Mesendoderm (in vitro differentiated cells): ENCODE data around the gene FEZF1.
"Not testable (repeated sequence)": the region's sequence is repeated elsewhere in the genome, so short reads cannot be mapped to it uniquely, and the experiment has no call there.

Experiments used
- DNase-seq: peaks from one replicate; pipeline ENCODE4 v3.0.0; 2013
- H2AK5ac ChIP-seq: 2 replicates; pipeline ENCODE4 v1.6.1; 2013; ENCODE audit warnings: low read length, inconsistent platforms
- H2BK120ac ChIP-seq: 2 replicates; pipeline ENCODE4 v1.6.1; 2013; ENCODE audit warnings: low read depth, mild to moderate bottlenecking, low read length, moderate library complexity, mixed read lengths
- H2BK15ac ChIP-seq: replicated peaks from 2 replicates; pipeline ENCODE4 v1.6.1; 2013; ENCODE audit warnings: low read depth, mild to moderate bottlenecking, moderate library complexity
- H2BK5ac ChIP-seq: 2 replicates; pipeline ENCODE4 v1.6.1; 2013; ENCODE audit warnings: low read length, inconsistent platforms
- H3K18ac ChIP-seq: 2 replicates; pipeline ENCODE4 v1.6.1; 2013; ENCODE audit warnings: mild to moderate bottlenecking, low read length, mixed read lengths
- H3K23ac ChIP-seq: one replicate; pipeline ENCODE4 v1.6.1; 2013; ENCODE audit warnings: low read length
- H3K27ac ChIP-seq: 2 replicates; pipeline ENCODE4 v1.5.1; 2013; ENCODE audit warnings: low read depth, mild to moderate bottlenecking, inconsistent platforms, low read length, moderate library complexity
- H3K27me3 ChIP-seq: 2 replicates; pipeline ENCODE4 v1.6.1; 2013; ENCODE audit warnings: low read length, control low read depth, mild to moderate bottlenecking, inconsistent platforms; ENCODE audit not compliant: insufficient read depth, poor library complexity
- H3K36me3 ChIP-seq: 2 replicates; pipeline ENCODE4 v1.6.1; 2013; ENCODE audit warnings: low read length, inconsistent platforms; ENCODE audit not compliant: control insufficient read depth, insufficient read depth
- H3K4ac ChIP-seq: one replicate; pipeline ENCODE4 v1.6.1; 2013; ENCODE audit warnings: low read depth, mild to moderate bottlenecking, low read length, moderate library complexity
- H3K4me1 ChIP-seq: 2 replicates; pipeline ENCODE4 v1.6.1; 2013; ENCODE audit warnings: low read depth, low read length, inconsistent platforms; ENCODE audit not compliant: control insufficient read depth
- H3K4me2 ChIP-seq: 2 replicates; pipeline ENCODE4 v1.6.1; 2013; ENCODE audit warnings: low read length
- H3K4me3 ChIP-seq: 2 replicates; pipeline ENCODE4 v1.5.1; 2013; ENCODE audit warnings: mild to moderate bottlenecking, low read length
- H3K56ac ChIP-seq: one replicate; pipeline ENCODE4 v1.6.1; 2013; ENCODE audit warnings: low read length
- H3K79me1 ChIP-seq: 2 replicates; pipeline ENCODE4 v1.6.1; 2013; ENCODE audit warnings: low read length, inconsistent platforms
- H3K79me2 ChIP-seq: 2 replicates; pipeline ENCODE4 v1.6.1; 2013; ENCODE audit warnings: mild to moderate bottlenecking, low read length; ENCODE audit not compliant: control insufficient read depth, insufficient read depth
- H3K9ac ChIP-seq: 2 replicates; pipeline ENCODE4 v1.6.1; 2013; ENCODE audit warnings: low read length, inconsistent platforms
- H4K5ac ChIP-seq: one replicate; pipeline ENCODE4 v1.6.1; 2013; ENCODE audit warnings: low read length
- H4K8ac ChIP-seq: one replicate; pipeline ENCODE4 v1.6.1; 2013; ENCODE audit warnings: low read depth, mild to moderate bottlenecking, control low read depth, low read length, moderate library complexity
- WGBS: extraction: QIAGEN DNeasy Blood & Tissue Kit; methylation state at CpG from one replicate; pipeline ENCODE4 v1.1.7; 2013; ENCODE audit warnings: low lambda C conversion rate, missing lambda C conversion rate; ENCODE audit not compliant: insufficient coverage; ENCODE audit errors: extremely low coverage; 5-methylcytosine and 5-hydroxymethylcytosine counted together

The FEZF1 gene

GRCh38 chr7:122291189-122291588, 13.4 kb downstream of the FEZF1 start:
- no peak overlapping the region for H2AK5ac ChIP-seq
- no peak overlapping the region for H3K4me2 ChIP-seq
- no CpG with 5 or more reads among the region's 2 CpGs for WGBS
- H2BK120ac ChIP-seq = no peak overlapping the region
- H3K4me1 ChIP-seq = no peaks in the 10 kb centered on the region
- H3K36me3 ChIP-seq = no peaks in the 10 kb centered on the region
- H3K79me1 ChIP-seq = no peaks in the 10 kb centered on the region
- no peak overlapping the region for H3K23ac ChIP-seq
- no peak overlapping the region for H3K4ac ChIP-seq
- no peak overlapping the region for H3K27ac ChIP-seq
- no peak overlapping the region for H3K56ac ChIP-seq
- no peak overlapping the region for H3K18ac ChIP-seq
- no peak overlapping the region for H2BK15ac ChIP-seq
- H2BK5ac ChIP-seq = no peak overlapping the region
- H3K27me3 ChIP-seq = no peaks in the 10 kb centered on the region
- H4K5ac ChIP-seq = no peak overlapping the region
- no peak overlapping the region for H3K9ac ChIP-seq
- no peak for DNase-seq
- no peak overlapping the region for H4K8ac ChIP-seq
- no peaks in the 10 kb centered on the region for H3K79me2 ChIP-seq
- no peak overlapping the region for H3K4me3 ChIP-seq

GRCh38 chr7:122290476-122290875, 14.1 kb downstream of the FEZF1 start:
- Histone ChIP-seq H2BK15ac (no peak overlapping the region), H3K9ac (no peak overlapping the region), H3K36me3 (no peaks in the 10 kb centered on the region)

GRCh38 chr7:122289426-122289825, 15.1 kb downstream of the FEZF1 start:
- no CpG with 5 or more reads among the region's 1 CpG for WGBS
- no peak overlapping the region for H2BK15ac ChIP-seq

More at GRCh38 chr7:122290476-122290875, 14.1 kb downstream of the FEZF1 start:
- H3K4ac ChIP-seq = no peak overlapping the region
- no peak overlapping the region for H2AK5ac ChIP-seq
- H3K23ac ChIP-seq = no peak overlapping the region
- H3K27ac ChIP-seq = no peak overlapping the region
- H4K8ac ChIP-seq = no peak overlapping the region
- H3K79me1 ChIP-seq = no peaks in the 10 kb centered on the region
- no peak overlapping the region for H4K5ac ChIP-seq
- H3K18ac ChIP-seq = no peak overlapping the region
- no peak for DNase-seq
- H3K4me3 ChIP-seq = no peak overlapping the region
- H2BK5ac ChIP-seq = no peak overlapping the region
- no peak overlapping the region for H2BK120ac ChIP-seq
- no peaks in the 10 kb centered on the region for H3K4me1 ChIP-seq
- no peak overlapping the region for H3K4me2 ChIP-seq
- no peaks in the 10 kb centered on the region for H3K79me2 ChIP-seq
- no peaks in the 10 kb centered on the region for H3K27me3 ChIP-seq
- WGBS = no CpG with 5 or more reads among the region's 1 CpG
- H3K56ac ChIP-seq = no peak overlapping the region

GRCh38 chr7:122284608-122285007, 19.9 kb downstream of the FEZF1 start:
- not testable (repeated sequence) for H3K56ac ChIP-seq, H3K4me3 ChIP-seq, H3K79me1 ChIP-seq, H4K5ac ChIP-seq, H2BK120ac ChIP-seq, H3K79me2 ChIP-seq, H3K27me3 ChIP-seq, H3K9ac ChIP-seq, H4K8ac ChIP-seq, H3K18ac ChIP-seq, H3K36me3 ChIP-seq, H2AK5ac ChIP-seq, H2BK15ac ChIP-seq, H3K4me1 ChIP-seq, H3K27ac ChIP-seq, H3K23ac ChIP-seq, DNase-seq, H3K4ac ChIP-seq, H3K4me2 ChIP-seq, H2BK5ac ChIP-seq
- WGBS = no CpG with 5 or more reads among the region's 24 CpGs

More at GRCh38 chr7:122289426-122289825, 15.1 kb downstream of the FEZF1 start:
- H3K4me2 ChIP-seq = no peak overlapping the region
- no peak for DNase-seq
- no peak overlapping the region for H4K5ac ChIP-seq
- H3K9ac ChIP-seq = no peak overlapping the region
- H3K4me1 ChIP-seq = no peaks in the 10 kb centered on the region
- no peak overlapping the region for H3K18ac ChIP-seq
- H2BK120ac ChIP-seq = no peak overlapping the region
- H2AK5ac ChIP-seq = no peak overlapping the region
- no peaks in the 10 kb centered on the region for H3K36me3 ChIP-seq
- H3K79me2 ChIP-seq = no peaks in the 10 kb centered on the region
- H2BK5ac ChIP-seq = no peak overlapping the region
- no peaks in the 10 kb centered on the region for H3K79me1 ChIP-seq
- no peaks in the 10 kb centered on the region for H3K27me3 ChIP-seq
- no peak overlapping the region for H3K27ac ChIP-seq
- H4K8ac ChIP-seq = no peak overlapping the region
- no peak overlapping the region for H3K4ac ChIP-seq
- no peak overlapping the region for H3K23ac ChIP-seq
- H3K4me3 ChIP-seq = no peak overlapping the region
- H3K56ac ChIP-seq = no peak overlapping the region

- Histone ChIP-seq H3K23ac (no peak overlapping the region), H3K4me2 (no peak overlapping the region), H3K56ac (no peak overlapping the region), H3K18ac (no peak overlapping the region), H3K79me2 (no peaks in the 10 kb centered on the region), H2AK5ac (no peak overlapping the region), H3K36me3 (no peaks in the 10 kb centered on the region), H3K4ac (no peak overlapping the region), H4K5ac (no peak overlapping the region), H3K79me1 (no peaks in the 10 kb centered on the region), H3K27ac (no peak overlapping the region), H3K27me3 (no peaks in the 10 kb centered on the region), H3K4me3 (no peak overlapping the region), H3K4me1 (no peaks in the 10 kb centered on the region), H4K8ac (no peak overlapping the region), H2BK15ac (no peak overlapping the region), H3K9ac (no peak overlapping the region), H2BK120ac (no peak overlapping the region), H2BK5ac (no peak overlapping the region)
- WGBS = 100% methylated on average over 1 of the region's 2 CpGs
- DNase-seq = no peak
Measured at GRCh38 chr7:122273117-122273516, 31.4 kb downstream of the FEZF1 start.

GRCh38 chr7:122269241-122269640, 35.3 kb downstream of the FEZF1 start:
- Histone ChIP-seq H3K27ac (no peak overlapping the region), H3K4me1 (no peaks in the 10 kb centered on the region), H3K79me1 (no peaks in the 10 kb centered on the region), H2BK15ac (no peak overlapping the region), H2AK5ac (no peak overlapping the region), H3K4me2 (no peak overlapping the region), H3K79me2 (no peaks in the 10 kb centered on the region), H3K18ac (no peak overlapping the region), H2BK5ac (no peak overlapping the region), H3K9ac (no peak overlapping the region), H3K36me3 (no peaks in the 10 kb centered on the region), H2BK120ac (no peak overlapping the region), H3K4me3 (no peak overlapping the region), H3K4ac (no peak overlapping the region), H3K27me3 (no peaks in the 10 kb centered on the region), H3K23ac (no peak overlapping the region), H3K56ac (no peak overlapping the region), H4K5ac (no peak overlapping the region), H4K8ac (no peak overlapping the region)
- peak; percentile 11 for DNase-seq
- no CpG with 5 or more reads among the region's 1 CpG for WGBS
